Muscle of back (tissue), 13 donors: Measurements from ENCODE around the gene GNAQ. TPM values are rescaled to one million over a fixed set of nuclear protein-coding genes. Genes with fewer than 3 reads are reported as not detected.
"Not testable (repeated sequence)": the region's sequence is repeated elsewhere in the genome, so short reads cannot be mapped to it uniquely, and the experiment has no call there.

Experiments
- DNase-seq, 3 donors: peaks; one replicate each; pipeline versions ENCODE4 v3.0.0 to v3.0.0-alpha.2; 2013
- long read RNA-seq, 9 donors: transcript quantifications; one replicate each; lab custom pipeline, GENCODE V29; 2026
- polyA plus RNA-seq, 10 donors: library from polyadenylated mRNA; unstranded; fragments of 120-200 nt; gene quantifications; one replicate each; pipeline ENCODE4 v1.2.1, GENCODE V29; 2013; ENCODE audit not compliant: insufficient read length in 10 of 10

The GNAQ gene
- 10 to 100 TPM; 24.6 to 35.5 (median 30.5) TPM for polyA plus RNA-seq
- long read RNA-seq, donor 1, full-length matches to known transcripts, result 7 of 7 reads
- long read RNA-seq, donor 1, partial matches to known transcripts, result 0 of 7 reads
- long read RNA-seq, donor 1, other reads (novel, unspliced or antisense), result 0 of 7 reads
- long read RNA-seq, donor 2, full-length matches to known transcripts, result 4 of 4 reads
- long read RNA-seq, donor 2, partial matches to known transcripts, result 0 of 4 reads
- long read RNA-seq, donor 2, other reads (novel, unspliced or antisense), result 0 of 4 reads
- long read RNA-seq, donor 3, result 0 reads
- long read RNA-seq, donor 4, full-length matches to known transcripts, result 4 of 4 reads
- long read RNA-seq, donor 4, partial matches to known transcripts, result 0 of 4 reads
- long read RNA-seq, donor 4, other reads (novel, unspliced or antisense), result 0 of 4 reads
- long read RNA-seq, donor 5, full-length matches to known transcripts, result 9 of 9 reads
- long read RNA-seq, donor 5, partial matches to known transcripts, result 0 of 9 reads
- long read RNA-seq, donor 5, other reads (novel, unspliced or antisense), result 0 of 9 reads
- long read RNA-seq, donor 6, full-length matches to known transcripts, result 3 of 3 reads
- long read RNA-seq, donor 6, partial matches to known transcripts, result 0 of 3 reads
- long read RNA-seq, donor 6, other reads (novel, unspliced or antisense), result 0 of 3 reads
- long read RNA-seq, donor 7, full-length matches to known transcripts, result 11 of 11 reads
- long read RNA-seq, donor 7, partial matches to known transcripts, result 0 of 11 reads
- long read RNA-seq, donor 7, other reads (novel, unspliced or antisense), result 0 of 11 reads
- long read RNA-seq, donor 8, full-length matches to known transcripts, result 7 of 7 reads
- long read RNA-seq, donor 8, partial matches to known transcripts, result 0 of 7 reads
- long read RNA-seq, donor 8, other reads (novel, unspliced or antisense), result 0 of 7 reads
- long read RNA-seq, donor 9, full-length matches to known transcripts, result 1 of 1 reads
- long read RNA-seq, donor 9, partial matches to known transcripts, result 0 of 1 reads
- long read RNA-seq, donor 9, other reads (novel, unspliced or antisense), result 0 of 1 reads

GRCh38 chr9:78031444-78031892 is at the start of gene GNAQ:
TSS of gene GNAQ (minus strand) at chr9:78031811. CDS start at chr9:78031235, 576 bp downstream.
- peak in 1 of 3 donors; percentile 23 for DNase-seq

DNA sequence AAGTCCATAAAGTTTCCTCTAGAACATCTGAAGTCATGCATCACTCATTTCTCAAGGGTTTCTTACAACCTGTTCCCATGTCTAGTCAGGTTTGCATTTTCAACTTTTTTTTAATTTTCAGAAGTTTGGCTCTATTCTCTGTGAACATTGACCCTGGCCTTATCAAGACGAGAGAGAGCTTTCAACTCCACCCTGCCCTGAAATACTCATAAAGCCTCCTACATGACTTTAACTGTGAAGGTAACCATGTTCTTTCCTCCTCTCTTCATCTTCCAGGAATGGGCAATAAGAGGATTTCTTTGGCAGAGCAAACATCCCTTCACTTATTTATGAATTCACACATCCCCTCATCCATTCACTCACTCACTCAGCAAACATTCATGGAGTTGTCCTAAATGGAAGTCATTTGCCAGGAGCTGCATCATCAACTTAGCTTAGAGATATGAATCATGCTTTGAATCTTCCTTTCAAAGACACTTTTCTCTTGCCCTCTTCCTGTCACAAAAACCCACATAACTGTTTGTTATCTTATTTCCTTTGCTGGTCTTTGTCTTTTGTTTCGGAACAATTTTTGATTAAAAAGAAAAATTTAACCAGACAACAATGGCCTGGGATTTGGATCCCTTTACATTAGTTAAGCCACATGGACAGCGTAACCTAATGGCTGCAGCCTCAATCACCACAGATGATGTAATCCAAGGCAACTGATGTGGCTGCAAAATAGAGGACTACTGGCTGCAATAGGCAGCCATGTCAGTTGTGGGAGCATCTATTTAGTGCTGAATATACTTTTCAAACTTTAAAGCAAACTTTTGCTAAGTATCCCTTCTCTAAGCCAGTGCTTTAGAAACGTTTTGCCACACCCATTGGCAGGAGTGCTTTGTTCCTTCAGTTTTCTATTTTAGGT is 43.0 kb upstream of the GNAQ start:
- no peak for DNase-seq

DNA sequence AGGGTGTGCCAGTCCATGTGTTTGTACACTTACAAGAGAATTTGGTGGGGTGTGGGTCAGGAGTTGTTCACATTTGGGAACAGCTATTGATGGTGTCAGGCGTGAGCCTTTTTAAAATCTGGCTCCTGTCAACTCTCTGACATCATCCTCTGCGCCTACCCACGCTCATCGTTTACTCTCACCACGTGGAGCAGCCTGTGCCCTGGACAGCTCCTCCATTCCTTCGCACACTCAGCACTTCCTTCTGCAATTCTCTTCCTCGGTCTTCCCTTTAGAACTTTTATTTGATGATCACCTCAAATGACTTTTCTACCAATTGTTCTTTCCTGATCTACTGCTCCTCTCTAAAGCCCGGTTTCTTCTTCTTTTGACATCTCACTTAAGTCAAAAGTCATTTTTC is 42.1 kb upstream of the GNAQ start:
- DNase-seq, result no peak

GRCh38 chr9:78072586-78073199 is 41.1 kb upstream of the GNAQ start:
- no peak for DNase-seq

GRCh38 chr9:78070521-78070920 is 38.9 kb upstream of the GNAQ start:
- no peak for DNase-seq

- no peak for DNase-seq
These were observed 32.5 kb upstream of the GNAQ start for GRCh38 chr9:78064075-78064474.

DNA sequence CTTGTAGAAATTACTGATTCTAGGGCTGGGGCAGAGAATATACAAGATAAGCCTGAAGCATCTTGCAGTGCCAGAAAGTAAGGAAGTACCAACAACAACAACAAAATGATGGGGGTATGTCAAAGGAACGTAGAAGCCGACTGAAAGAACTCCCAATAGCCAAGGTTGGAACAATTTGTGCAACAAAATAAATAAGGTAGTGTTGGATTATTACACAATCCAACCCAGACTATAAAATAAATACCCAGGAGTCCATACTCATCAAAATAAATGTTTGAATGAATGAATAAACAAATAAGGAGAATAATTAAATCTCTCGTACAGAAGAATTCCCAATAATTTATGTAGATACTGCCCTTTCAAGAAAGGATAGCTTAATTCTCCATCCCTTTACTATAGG is 31.1 kb upstream of the GNAQ start:
- no peak for DNase-seq

DNA sequence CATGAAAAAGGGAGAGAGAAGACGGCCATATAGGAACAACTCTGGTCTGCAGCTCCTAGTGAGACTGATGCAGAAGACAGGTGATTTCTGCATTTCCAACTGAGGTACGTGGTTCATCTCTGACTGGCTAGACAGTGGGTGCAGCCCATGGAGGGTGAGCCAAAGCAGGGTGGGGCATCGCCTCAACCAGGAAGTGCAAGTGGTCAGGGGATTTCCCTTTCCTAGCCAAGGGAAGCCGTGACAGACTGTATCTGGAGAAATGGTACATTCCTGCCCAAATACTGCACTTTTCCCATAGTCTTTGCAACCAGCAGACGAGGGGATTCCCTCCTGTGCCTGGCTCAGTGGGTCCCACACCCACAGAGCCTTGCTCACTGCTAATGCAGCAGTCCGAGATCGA is 22.6 kb upstream of the GNAQ start:
- DNase-seq, result not testable (repeated sequence)

- no peak for DNase-seq
These were observed 22.0 kb upstream of the GNAQ start for GRCh38 chr9:78053627-78054026.

- no peak for DNase-seq
These were observed 18.8 kb upstream of the GNAQ start for GRCh38 chr9:78050421-78050820.

DNA sequence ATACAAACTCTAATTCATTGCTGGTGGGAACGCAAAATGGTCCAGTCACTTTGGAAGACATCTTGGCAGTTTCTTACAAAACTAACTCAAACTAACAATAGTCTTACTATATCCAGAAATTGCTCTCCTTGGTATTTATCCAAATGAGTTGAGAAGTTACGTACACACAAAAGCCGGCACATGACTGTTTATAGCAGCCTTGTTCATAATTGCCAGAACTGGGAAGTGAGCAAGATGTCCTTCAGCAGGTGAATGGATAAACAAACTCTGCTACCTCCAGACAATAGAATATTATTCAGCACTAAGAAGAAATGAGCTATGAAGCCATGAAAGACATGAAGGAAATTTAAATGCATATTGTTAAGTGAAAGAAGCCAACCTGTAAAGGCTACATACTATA is 17.9 kb upstream of the GNAQ start:
- DNase-seq, result no peak

DNA sequence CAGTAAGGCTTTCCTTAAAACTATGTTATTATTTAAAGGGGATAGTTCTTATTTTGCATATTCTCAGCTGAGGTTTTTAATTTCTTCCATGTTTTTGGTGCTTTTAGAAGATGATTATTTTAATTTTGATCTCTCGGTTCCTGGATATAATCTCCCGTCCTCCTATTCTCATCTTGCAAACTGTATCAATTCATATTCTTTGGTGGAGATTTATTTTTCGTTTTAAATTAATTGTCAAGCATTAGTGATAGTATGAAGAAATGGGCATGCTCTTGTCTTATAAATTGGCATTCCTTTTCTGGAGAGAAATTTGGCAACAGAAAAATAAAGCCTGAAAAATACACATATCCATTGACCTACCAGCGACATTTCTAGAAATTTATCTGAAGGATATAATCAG is 15.5 kb upstream of the GNAQ start:
- no peak for DNase-seq

- no peak for DNase-seq
These were observed 14.5 kb upstream of the GNAQ start for GRCh38 chr9:78046112-78046511.

DNA sequence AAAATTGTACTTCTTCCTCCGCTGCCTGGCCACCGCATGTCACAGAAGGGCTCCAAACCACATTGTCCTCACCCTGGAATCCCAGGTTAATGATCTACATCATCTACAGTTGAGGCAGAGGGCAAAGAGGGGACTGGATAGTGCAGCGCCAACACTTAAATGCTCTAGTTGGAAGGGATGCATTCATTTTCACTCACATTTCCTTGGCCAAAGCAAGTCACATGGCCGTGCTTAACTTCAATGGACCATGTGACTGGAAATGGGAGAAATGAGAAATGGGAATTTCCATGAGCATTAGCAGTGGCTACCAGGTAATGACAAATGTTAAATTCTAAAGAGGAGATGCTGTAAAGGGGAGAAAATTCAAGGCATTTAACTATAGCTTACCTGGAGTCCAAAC is 13.3 kb upstream of the GNAQ start:
- DNase-seq, result no peak

DNA sequence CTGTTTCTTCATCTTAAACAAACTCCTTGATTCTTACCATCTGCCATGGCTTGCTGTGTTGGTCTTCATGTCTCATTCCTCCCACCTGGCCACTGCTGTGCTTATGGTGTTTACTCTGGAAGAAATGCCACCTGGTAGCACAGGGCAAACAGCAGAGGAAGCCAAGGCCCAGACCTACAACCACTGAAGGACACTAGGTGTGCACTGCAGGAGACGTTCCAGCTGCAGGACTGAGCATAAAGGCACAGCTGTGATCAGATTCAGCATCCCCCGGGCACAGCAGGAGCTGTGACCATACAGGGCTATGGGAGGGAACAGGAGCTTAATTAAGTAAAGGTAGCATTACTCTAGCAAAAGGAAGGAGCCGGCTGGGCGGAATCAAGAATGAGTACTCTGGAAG is 12.6 kb upstream of the GNAQ start:
- no peak for DNase-seq

DNA sequence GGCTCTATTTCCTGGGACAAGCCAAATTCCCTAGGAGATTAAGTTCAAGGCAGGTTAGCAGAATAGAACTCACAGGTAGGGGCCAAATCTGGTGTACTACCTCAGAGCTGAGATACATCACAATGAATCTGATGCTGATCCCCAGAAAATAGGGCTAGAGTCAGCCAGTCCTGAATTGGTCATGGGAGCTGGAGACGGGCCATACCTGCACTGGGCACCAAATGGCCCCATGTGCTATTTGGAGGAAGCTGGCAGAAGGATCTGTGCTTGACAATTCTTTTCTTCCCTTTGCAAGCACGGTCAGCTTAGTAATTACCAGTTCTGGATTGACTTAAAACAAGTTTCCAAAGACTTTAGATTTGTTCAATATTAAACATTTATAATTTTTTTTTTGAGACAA is 10.4 kb upstream of the GNAQ start:
- DNase-seq, result no peak

DNA sequence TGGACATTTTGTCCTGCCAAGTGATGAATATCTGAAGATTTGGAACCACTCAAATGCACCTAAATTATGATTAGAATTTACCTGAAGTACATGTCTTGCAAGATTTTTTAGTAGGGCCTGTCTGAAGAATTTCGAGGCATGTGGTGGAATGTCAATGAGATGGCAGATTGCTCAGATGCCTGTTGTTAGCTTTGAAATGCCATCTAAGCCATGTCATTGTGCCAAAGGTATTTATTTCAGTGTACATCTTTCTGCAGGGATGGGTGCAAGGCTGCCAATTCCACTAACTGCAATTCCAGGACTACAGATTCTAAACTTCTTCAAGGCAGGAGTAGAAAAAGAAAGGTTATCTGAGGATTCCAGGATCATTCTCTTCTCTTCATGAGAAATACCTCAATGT is 9.1 kb upstream of the GNAQ start:
- no peak for DNase-seq

DNA sequence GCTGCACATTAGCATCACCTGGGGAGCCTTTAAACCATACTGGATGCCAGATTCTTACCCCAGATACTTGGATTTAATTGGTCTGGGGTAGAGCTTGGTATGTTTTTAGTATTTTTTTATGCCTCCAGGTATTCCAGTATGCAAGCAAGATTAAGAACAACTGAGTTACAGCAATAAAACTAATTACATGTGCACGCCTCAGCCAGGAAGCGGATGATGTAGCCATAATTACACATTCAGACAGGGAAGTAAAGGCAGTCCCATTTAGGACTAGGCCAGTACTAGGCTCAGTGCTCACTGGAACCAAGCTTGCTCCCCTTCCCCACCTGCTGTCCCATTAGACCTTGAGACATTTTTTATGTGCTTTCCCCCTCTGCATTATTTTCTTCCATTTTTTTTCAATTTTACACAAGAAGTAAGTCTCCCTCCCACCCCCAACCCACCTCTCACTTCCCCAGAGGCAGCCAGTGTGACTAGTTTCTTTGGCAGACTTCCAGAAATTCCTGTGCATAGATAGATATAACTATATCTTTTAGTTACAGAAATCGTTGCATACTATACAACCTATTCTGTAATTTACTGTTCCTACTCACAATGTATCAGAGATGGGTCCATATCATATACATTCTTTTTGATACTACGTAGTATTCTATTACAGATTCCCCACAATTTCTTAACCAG is 7.1 kb upstream of the GNAQ start:
- no peak for DNase-seq

DNA sequence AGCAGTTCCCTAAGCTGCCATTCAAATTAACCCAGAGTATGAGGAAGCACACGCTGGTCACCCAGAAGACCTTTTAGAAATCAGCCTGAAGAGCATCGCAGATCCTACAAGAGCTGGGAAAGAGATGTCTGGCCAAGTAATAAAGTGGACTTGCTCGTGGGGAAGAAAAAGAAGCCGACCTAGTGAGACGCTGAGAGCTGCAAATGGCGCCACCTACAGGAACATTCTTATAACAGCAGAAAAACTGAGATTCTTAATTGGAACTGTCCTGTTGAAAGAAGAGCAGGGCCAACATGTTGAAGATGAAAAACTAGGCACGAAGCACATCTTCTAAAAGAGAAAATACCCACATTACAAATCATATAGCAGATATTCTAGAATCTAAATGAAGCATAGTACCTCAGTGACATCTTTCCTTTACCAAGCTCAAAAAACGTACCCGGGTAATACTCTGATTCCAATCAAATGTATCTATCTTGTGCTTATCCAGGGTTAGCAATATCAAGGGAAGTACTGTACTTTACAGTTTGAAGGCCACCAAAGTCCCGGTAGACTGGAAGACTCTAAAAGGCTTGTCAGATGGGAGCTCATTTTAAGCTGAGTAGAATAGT is 3.9 kb upstream of the GNAQ start:
- peak; percentile 79 to 92 (median 89) for DNase-seq

DNA sequence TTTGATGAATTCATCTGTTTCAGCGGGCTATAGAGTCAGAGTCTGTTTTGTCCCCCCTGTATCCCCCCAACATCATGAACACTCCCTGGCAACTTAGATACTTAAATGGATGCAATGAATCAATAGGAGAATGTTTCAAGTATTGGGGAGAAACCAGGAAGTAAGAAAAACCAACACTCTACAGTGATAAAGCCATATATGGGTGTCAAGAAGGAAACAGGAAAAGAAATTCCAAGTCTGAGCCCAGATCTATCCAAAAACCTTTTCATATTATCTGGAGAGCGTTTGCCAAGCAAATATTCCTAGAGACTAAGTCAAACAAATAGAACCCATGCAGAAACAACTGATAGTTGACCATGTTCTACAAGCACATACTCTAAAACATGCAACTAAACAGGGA is 2.3 kb upstream of the GNAQ start:
- DNase-seq, result no peak
